Natural killer cell treated with Interleukin-12 subunit alpha and Interleukin-12 subunit beta and Interleukin-15 and Interleukin-18, amount 100 ng/mL, for 72 hours (primary cell): ENCODE data around the gene BICD1. TPM values are rescaled to one million over a fixed set of nuclear protein-coding genes. Genes with fewer than 3 reads are reported as not detected.
"Not testable (repeated sequence)": the region's sequence is repeated elsewhere in the genome, so short reads cannot be mapped to it uniquely, and the experiment has no call there.

ENCODE experiments used
- ATAC-seq, 2 donors: fragments of 150-1000 bp; cut with Tn5 transposase in 1 of 2; sonication (Bioruptor Pico), chemical (Tn5 transposase) in 1 of 2; 2 replicates each; pipeline ENCODE4 v1.10.0; 2021
- DNase-seq: peaks from one replicate; pipeline ENCODE4 v3.0.0; 2022; ENCODE audit warnings: low spot score
- H3K27ac Mint-ChIP-seq, 2 donors: 1 replicate in 1 of 2; 2 replicates in 1 of 2; pipeline ENCODE4 v1.8.0; 2022; ENCODE audit warnings: mixed read lengths in 2 of 2, mild to moderate bottlenecking in 1 of 2, moderate library complexity in 1 of 2
- H3K27me3 Mint-ChIP-seq, 2 donors: 1 replicate in 1 of 2; 2 replicates in 1 of 2; pipeline ENCODE4 v1.8.0; 2022; ENCODE audit warnings: mixed read lengths in 2 of 2
- H3K36me3 Mint-ChIP-seq: one replicate; pipeline ENCODE4 v1.8.0; 2022; ENCODE audit warnings: mixed read lengths
- H3K4me1 Mint-ChIP-seq, 2 donors: 1 replicate in 1 of 2; 2 replicates in 1 of 2; pipeline ENCODE4 v1.8.0; 2022; ENCODE audit warnings: low read depth in 2 of 2, mixed read lengths in 2 of 2, mild to moderate bottlenecking in 1 of 2
- H3K4me3 Mint-ChIP-seq: one replicate; pipeline ENCODE4 v1.8.0; 2022; ENCODE audit warnings: mixed read lengths
- H3K9me3 Mint-ChIP-seq: 2 replicates; pipeline ENCODE4 v1.8.0; 2022; ENCODE audit warnings: mixed read lengths
- total RNA-seq, 2 donors: library from RNA; stranded (reverse); gene quantifications; one replicate each; pipeline ENCODE4 v1.2.3, GENCODE V29; 2022

The BICD1 gene
- total RNA-seq, 2 donors from 2014 or later, result 16.6 to 34.4 TPM

DNA sequence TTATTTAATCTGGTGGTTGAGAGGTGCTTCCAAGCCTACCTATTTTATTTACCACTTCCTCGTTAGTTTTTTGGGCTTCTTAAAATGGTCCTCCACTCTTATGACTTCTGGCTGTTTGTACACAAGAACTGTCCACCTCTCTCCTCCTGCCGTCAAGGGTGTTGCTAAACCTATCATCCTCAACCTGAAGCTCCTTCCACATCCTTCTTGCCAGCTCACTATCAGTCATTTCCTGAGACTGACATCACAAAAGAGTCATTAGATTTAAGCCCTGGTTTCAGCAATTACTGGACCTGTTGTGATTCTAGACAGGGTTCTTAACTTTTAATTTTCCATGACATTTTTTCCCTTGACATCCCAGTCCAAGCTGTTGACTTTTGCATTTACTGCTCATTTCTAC is 91.9 kb downstream of the BICD1 start:
- H3K36me3 Mint-ChIP-seq, result peaks cover 18% of the 10 kb centered on the region
- no peaks in the 10 kb centered on the region for H3K27me3 Mint-ChIP-seq
- H3K9me3 Mint-ChIP-seq, result no peaks in the 10 kb centered on the region
- H3K27ac Mint-ChIP-seq, result peak overlapping the region in 1 of 2 donors; percentile 22
- DNase-seq (no peak), ATAC-seq (peak; percentile 73 to 86)
- H3K4me1 Mint-ChIP-seq, result peaks cover 9 to 13% of the 10 kb centered on the region in 2 donors
- peak overlapping the region; percentile 28 for H3K4me3 Mint-ChIP-seq

- Mint-ChIP-seq H3K27ac (no peak overlapping the region), H3K27me3 (no peaks in the 10 kb centered on the region), H3K4me3 (no peak overlapping the region), H3K36me3 (peaks cover under 1% of the 10 kb centered on the region), H3K4me1 (peaks cover 9 to 13% of the 10 kb centered on the region in 2 donors), H3K9me3 (no peaks in the 10 kb centered on the region)
- DNase-seq (no peak), ATAC-seq (no peak)
These were observed 94.4 kb downstream of the BICD1 start for GRCh38 chr12:32201096-32201495.

GRCh38 chr12:32201976-32202375 is 95.3 kb downstream of the BICD1 start:
- no peak overlapping the region for H3K4me3 Mint-ChIP-seq
- peaks cover 6 to 13% of the 10 kb centered on the region in 2 donors for H3K4me1 Mint-ChIP-seq
- H3K9me3 Mint-ChIP-seq, result no peaks in the 10 kb centered on the region
- H3K27me3 Mint-ChIP-seq, result no peaks in the 10 kb centered on the region
- no peak overlapping the region for H3K27ac Mint-ChIP-seq
- ATAC-seq, result no peak
- H3K36me3 Mint-ChIP-seq, result no peaks in the 10 kb centered on the region
- DNase-seq, result no peak

DNA sequence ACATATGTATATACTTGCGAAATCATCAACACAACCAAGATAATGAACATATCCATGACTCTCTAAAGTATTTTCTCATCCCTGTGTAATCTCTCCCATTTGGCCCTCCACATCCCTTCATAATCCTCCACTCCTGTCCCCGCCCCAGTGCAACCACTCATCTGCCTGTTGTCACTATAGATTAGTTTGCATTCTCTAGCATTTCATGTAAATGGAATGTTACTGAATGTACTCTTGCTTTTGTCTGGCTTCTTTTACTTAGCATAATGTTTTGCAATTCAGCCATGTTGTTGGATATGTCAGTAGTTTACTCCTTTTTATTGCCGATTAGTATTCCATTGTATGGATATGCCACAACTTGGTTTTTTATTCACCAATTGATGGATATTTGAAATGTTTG is 99.1 kb downstream of the BICD1 start:
- peaks cover 0 to 4% of the 10 kb centered on the region in 2 donors for H3K4me1 Mint-ChIP-seq
- H3K9me3 Mint-ChIP-seq, result no peaks in the 10 kb centered on the region
- ATAC-seq (no peak), DNase-seq (no peak)
- no peaks in the 10 kb centered on the region for H3K27me3 Mint-ChIP-seq
- no peak overlapping the region for H3K4me3 Mint-ChIP-seq
- H3K36me3 Mint-ChIP-seq, result no peaks in the 10 kb centered on the region
- H3K27ac Mint-ChIP-seq, result no peak overlapping the region

DNA sequence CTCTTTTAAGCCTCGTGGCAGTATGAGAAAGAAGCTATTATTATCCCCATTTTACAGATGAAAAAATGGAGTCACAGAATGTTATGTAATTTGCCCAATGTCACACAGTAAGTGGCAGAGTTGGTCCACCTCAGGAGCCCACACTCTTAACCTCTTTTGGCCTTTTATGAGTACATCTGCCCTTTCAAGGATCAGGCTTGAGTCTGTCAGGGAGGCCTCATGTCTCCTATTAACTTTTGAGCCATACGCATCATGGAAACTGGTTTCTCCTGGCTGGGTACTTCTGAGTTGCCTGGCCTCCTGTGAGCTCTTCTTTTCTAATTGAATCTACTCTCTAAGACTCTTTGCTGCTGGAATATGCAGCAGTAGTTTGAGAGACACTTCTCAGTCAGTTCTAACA is 101.7 kb downstream of the BICD1 start:
- Mint-ChIP-seq H3K27ac (no peak overlapping the region), H3K4me3 (no peak overlapping the region), H3K4me1 (peaks cover 0 to 3% of the 10 kb centered on the region in 2 donors), H3K36me3 (no peaks in the 10 kb centered on the region), H3K27me3 (no peaks in the 10 kb centered on the region), H3K9me3 (no peaks in the 10 kb centered on the region)
- DNase-seq, result no peak
- no peak for ATAC-seq

DNA sequence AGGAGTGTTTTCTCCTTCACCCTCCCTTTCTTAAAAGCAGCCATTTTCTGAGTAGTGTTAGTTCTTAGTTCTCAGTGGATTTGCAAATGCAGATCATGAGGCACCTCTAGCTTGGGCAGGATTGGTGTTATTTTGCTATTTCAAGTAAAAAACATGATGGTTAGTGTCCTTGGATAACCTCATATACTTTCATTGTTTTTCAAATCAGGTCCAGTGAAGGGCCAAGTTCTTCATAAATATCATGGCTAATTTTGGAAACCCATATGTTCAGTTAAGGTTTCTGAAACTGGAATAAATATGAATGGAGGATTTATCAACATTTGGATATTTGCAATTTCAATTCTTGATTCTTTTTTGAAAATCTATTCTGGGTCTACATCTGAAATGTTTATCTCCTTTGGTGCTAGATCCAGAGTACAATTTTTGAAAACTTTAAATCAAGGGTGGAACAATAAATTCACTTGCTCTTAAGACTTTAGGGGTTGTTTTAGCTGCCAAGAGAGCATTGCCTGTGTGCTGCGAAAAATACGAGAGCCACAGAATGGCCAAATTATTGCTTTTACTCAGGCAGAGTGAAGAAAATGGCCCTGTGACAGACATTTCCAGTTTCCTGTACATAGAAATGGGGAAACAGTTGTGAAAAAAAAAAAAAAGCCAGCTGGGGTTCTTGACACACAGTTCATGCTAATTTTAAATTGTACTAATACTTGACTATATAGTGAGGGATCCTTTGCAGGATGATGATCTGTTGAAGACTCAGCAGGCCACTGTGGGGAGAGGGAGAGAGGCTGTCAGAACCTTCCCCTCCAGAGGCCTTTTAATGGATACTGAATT is 104.6 kb downstream of the BICD1 start:
- Mint-ChIP-seq H3K27me3 (no peaks in the 10 kb centered on the region), H3K4me1 (peaks cover 0 to 3% of the 10 kb centered on the region in 2 donors), H3K36me3 (no peaks in the 10 kb centered on the region), H3K4me3 (no peak overlapping the region), H3K9me3 (no peaks in the 10 kb centered on the region), H3K27ac (no peak overlapping the region)
- ATAC-seq, result no peak
- DNase-seq, result no peak

DNA sequence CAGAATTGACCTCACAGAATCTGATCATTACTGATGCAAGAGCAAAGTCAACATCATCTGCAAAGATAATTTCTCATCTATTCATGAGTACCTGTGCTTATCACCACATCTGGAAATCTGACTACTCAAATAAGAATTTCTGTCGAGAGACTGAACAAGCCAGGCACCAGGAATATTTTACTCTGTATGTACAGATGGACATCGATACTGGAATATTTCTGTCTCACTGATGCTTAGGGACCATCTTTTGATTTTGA is 105.2 kb downstream of the BICD1 start:
- Mint-ChIP-seq H3K4me3 (no peak overlapping the region), H3K9me3 (no peaks in the 10 kb centered on the region), H3K27ac (no peak overlapping the region), H3K36me3 (no peaks in the 10 kb centered on the region), H3K4me1 (peaks cover 0 to 3% of the 10 kb centered on the region in 2 donors), H3K27me3 (no peaks in the 10 kb centered on the region)
- DNase-seq, result no peak
- no peak for ATAC-seq

DNA sequence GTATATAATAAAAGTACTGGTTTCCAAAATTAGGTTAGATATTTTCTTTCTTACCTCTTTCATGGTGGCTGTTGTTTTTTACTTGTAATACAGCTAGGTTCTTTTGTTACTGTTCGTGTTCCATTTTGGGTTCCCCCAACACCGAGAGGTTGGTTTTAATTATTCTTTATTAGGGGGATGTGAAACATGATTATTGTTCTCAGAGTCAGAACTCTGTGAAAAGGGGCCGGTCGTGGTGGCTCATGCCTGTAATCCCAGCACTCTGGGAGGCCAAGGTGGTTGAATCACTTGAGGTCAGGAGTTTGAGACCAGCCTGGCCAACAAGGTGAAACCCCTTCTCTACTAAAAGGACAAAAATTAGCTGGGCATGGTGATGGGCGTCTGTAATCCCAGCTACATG is 108.1 kb downstream of the BICD1 start:
- H3K36me3 Mint-ChIP-seq, result peaks cover 4% of the 10 kb centered on the region
- no peaks in the 10 kb centered on the region for H3K9me3 Mint-ChIP-seq
- ATAC-seq (no peak), DNase-seq (no peak)
- H3K27me3 Mint-ChIP-seq, result no peaks in the 10 kb centered on the region
- H3K4me1 Mint-ChIP-seq, result peaks cover 0 to 7% of the 10 kb centered on the region in 2 donors
- H3K27ac Mint-ChIP-seq, result no peak overlapping the region
- no peak overlapping the region for H3K4me3 Mint-ChIP-seq

GRCh38 chr12:32217354-32218310 is 111.0 kb downstream of the BICD1 start:
- no peak overlapping the region for H3K4me3 Mint-ChIP-seq

GRCh38 chr12:32223941-32224340 is 117.3 kb downstream of the BICD1 start:
- Mint-ChIP-seq H3K9me3 (no peaks in the 10 kb centered on the region), H3K27ac (no peak overlapping the region), H3K27me3 (no peaks in the 10 kb centered on the region), H3K4me1 (peaks cover 0 to 4% of the 10 kb centered on the region in 2 donors), H3K4me3 (no peak overlapping the region), H3K36me3 (no peaks in the 10 kb centered on the region)
- ATAC-seq (no peak), DNase-seq (no peak)

More at GRCh38 chr12:32217354-32218310, 111.0 kb downstream of the BICD1 start:
- ATAC-seq (no peak), DNase-seq (no peak)
- Mint-ChIP-seq H3K36me3 (peaks cover 4% of the 10 kb centered on the region), H3K27me3 (no peaks in the 10 kb centered on the region), H3K4me1 (peaks cover 0 to 4% of the 10 kb centered on the region in 2 donors), H3K9me3 (no peaks in the 10 kb centered on the region), H3K27ac (no peak overlapping the region)

DNA sequence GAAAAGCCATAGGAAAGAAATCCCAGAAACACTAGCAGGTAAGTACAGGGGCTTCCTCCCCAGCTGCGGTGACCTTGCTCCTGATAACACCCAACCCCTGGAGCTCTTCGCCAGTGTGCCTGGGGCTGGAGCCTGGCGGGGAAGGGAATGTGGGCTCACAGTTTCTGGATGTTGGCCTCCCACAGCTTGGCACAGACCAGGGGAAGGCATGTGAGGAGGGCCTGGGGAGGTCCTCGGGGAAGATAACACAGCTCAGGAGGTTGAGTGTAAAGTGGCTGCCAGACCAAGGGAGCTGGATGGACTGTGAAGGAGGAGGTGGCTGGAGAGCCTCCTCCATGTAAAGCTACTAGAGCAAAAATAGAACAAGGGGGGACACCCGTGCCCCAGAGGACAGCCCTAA is 120.1 kb downstream of the BICD1 start:
- Mint-ChIP-seq H3K9me3 (no peaks in the 10 kb centered on the region), H3K4me1 (peaks cover 0 to 4% of the 10 kb centered on the region in 2 donors), H3K4me3 (no peak overlapping the region), H3K27me3 (no peaks in the 10 kb centered on the region), H3K27ac (no peak overlapping the region), H3K36me3 (no peaks in the 10 kb centered on the region)
- ATAC-seq, result no peak
- DNase-seq, result no peak

DNA sequence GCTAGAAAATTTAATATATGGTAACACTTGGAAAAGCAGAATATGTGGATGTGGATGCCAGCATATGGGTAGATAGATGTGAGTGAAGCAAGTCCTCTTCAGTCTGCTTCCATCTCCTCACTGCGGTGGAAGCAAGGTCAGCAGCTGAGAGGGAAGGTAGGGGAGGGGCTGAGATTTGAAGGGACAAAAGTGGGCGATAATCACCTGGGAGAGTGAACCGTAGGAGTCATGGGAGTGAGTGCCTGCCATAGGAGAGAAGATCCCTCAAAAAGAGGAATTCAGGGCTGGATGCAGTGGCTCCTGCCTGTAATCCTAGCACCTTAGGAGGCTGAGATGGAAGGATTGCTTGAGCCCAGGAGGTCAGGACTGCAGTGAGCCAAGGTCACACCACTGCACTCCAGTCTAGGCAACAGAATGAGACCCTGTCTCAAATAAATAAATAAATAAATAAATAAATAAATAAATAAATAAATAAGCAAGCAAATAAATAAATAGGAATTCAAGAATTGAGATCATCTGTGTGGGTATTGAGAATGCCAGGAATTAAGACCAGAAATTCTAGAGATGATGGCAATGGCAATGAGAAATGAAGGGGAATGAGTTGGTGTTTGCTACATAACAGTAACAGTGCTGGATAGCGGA is 123.4 kb downstream of the BICD1 start:
- DNase-seq (no peak), ATAC-seq (no peak)
- H3K9me3 Mint-ChIP-seq, result no peaks in the 10 kb centered on the region
- H3K4me1 Mint-ChIP-seq, result no peaks in the 10 kb centered on the region
- no peak overlapping the region for H3K4me3 Mint-ChIP-seq
- H3K27ac Mint-ChIP-seq, result no peak overlapping the region
- no peaks in the 10 kb centered on the region for H3K36me3 Mint-ChIP-seq
- no peaks in the 10 kb centered on the region for H3K27me3 Mint-ChIP-seq

DNA sequence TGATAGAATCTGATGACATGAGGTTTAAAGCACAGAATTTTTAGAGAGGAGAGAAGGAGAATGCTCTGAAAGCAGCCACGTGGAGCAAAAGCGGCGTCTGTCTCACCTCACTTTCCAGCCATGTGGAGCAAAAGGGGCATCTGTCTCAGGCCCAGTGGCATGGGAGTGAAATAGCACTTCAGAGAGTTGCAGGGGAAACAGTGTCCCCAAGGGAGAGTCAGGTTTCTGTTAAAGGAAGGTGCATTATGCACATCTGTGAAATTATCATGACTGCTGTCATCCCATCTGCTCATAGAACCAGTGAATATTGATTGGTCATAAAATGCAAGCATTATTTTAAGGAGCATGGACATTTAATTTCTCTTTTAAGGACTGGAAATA is 124.0 kb downstream of the BICD1 start:
- no peak overlapping the region for H3K27ac Mint-ChIP-seq
- no peaks in the 10 kb centered on the region for H3K4me1 Mint-ChIP-seq
- no peak overlapping the region for H3K4me3 Mint-ChIP-seq
- H3K27me3 Mint-ChIP-seq, result no peaks in the 10 kb centered on the region
- ATAC-seq, result no peak
- no peaks in the 10 kb centered on the region for H3K9me3 Mint-ChIP-seq
- no peaks in the 10 kb centered on the region for H3K36me3 Mint-ChIP-seq
- no peak for DNase-seq

GRCh38 chr12:32231361-32231760 is 124.7 kb downstream of the BICD1 start:
- ATAC-seq, H3K9me3 Mint-ChIP-seq, H3K4me3 Mint-ChIP-seq, DNase-seq, H3K27me3 Mint-ChIP-seq, H3K27ac Mint-ChIP-seq, H3K4me1 Mint-ChIP-seq, H3K36me3 Mint-ChIP-seq: not testable (repeated sequence)
